H1 (cell line): ENCODE results near the gene SMAD1. TPM values are rescaled to one million over a fixed set of nuclear protein-coding genes. Genes with fewer than 3 reads are reported as not detected.

Experiments used
- CTCF ChIA-PET: fragments of 300-600 bp; sonication (Branson Sonifier 250); formaldehyde crosslinking; loops from one replicate; lab custom pipeline; 2021; ENCODE audit not compliant: partially characterized antibody; lab: Charles Lee
- POLR2A ChIA-PET: fragments of 300-600 bp; sonication (Branson Sonifier 250); formaldehyde crosslinking; loops from one replicate; lab custom pipeline; 2021; ENCODE audit warnings: inconsistent platforms; ENCODE audit not compliant: partially characterized antibody; lab: Charles Lee
- DNase-seq, 2 experiments: peaks; one replicate each; pipeline versions ENCODE4 v3.0.0 to v3.0.0-alpha.2; 2010 to 2022; ENCODE audit warnings: low spot score in 2 of 2, low read depth in 1 of 2, mixed read lengths in 1 of 2
- FAIRE-seq: peaks from 2 replicates; lab custom pipeline; 2011; peaks lifted over from hg19 to GRCh38; lab: Jason Lieb, UNC
- H2AFZ ChIP-seq: 2 replicates; pipeline ENCODE4 v1.8.1; 2012; ENCODE audit warnings: low read length, inconsistent platforms
- H2AK5ac ChIP-seq: 2 replicates; pipeline ENCODE4 v1.6.1; 2013; ENCODE audit warnings: low read depth, low read length
- H2BK120ac ChIP-seq: replicated peaks from 2 replicates; pipeline ENCODE3; 2013; ENCODE audit warnings: low read depth, low read length, inconsistent platforms
- H2BK12ac ChIP-seq: 2 replicates; pipeline ENCODE4 v1.6.1; 2013; ENCODE audit warnings: low read depth, low read length
- H2BK15ac ChIP-seq: 2 replicates; pipeline ENCODE4 v1.6.1; 2013; ENCODE audit warnings: low read length
- H2BK20ac ChIP-seq: 2 replicates; pipeline ENCODE4 v1.6.1; 2013; ENCODE audit warnings: low read length
- H2BK5ac ChIP-seq: 2 replicates; pipeline ENCODE4 v1.6.1; 2013; ENCODE audit warnings: low read depth, low read length
- H3K14ac ChIP-seq: 2 replicates; pipeline ENCODE4 v1.6.1; 2013; ENCODE audit warnings: inconsistent platforms; ENCODE audit not compliant: insufficient read length
- H3K18ac ChIP-seq: 2 replicates; pipeline ENCODE4 v1.6.1; 2013; ENCODE audit warnings: low read length; ENCODE audit errors: extremely low read depth
- H3K23ac ChIP-seq: 2 replicates; pipeline ENCODE4 v1.6.1; 2013; ENCODE audit warnings: inconsistent platforms; ENCODE audit not compliant: insufficient read length
- H3K23me2 ChIP-seq: 2 replicates; pipeline ENCODE4 v1.6.1; 2013; ENCODE audit warnings: low read depth, low read length
- H3K27ac ChIP-seq: 2 replicates; pipeline ENCODE4 v1.6.1; 2011; ENCODE audit warnings: low read depth, low read length, inconsistent platforms
- H3K27me3 ChIP-seq, 4 experiments: replicated peaks in 1 of 4; 1 replicate in 1 of 4; 2 replicates in 3 of 4; pipeline versions ENCODE4 v1.6.1 to v1.8.1; 2011 to 2013; ENCODE audit warnings: low read length in 3 of 4, mild to moderate bottlenecking in 3 of 4, inconsistent platforms in 2 of 4, mixed read lengths in 2 of 4, moderate library complexity in 1 of 4; ENCODE audit not compliant: control insufficient read depth in 3 of 4, insufficient read depth in 3 of 4; ENCODE audit errors: extremely low read depth in 1 of 4
- H3K36me3 ChIP-seq, 4 experiments: 2 replicates each; pipeline versions ENCODE4 v1.6.1 to v1.8.1; 2011 to 2013; ENCODE audit warnings: mild to moderate bottlenecking in 4 of 4, low read length in 3 of 4, moderate library complexity in 2 of 4, control low read depth in 1 of 4, inconsistent platforms in 1 of 4; ENCODE audit not compliant: insufficient read depth in 4 of 4, control insufficient read depth in 2 of 4
- H3K4ac ChIP-seq: replicated peaks from 2 replicates; pipeline ENCODE3; 2013; ENCODE audit warnings: low read length, low read depth, mixed read lengths, inconsistent platforms; ENCODE audit not compliant: insufficient read length
- H3K4me1 ChIP-seq, 4 experiments: replicated peaks in 1 of 4; 1 replicate in 1 of 4; 2 replicates in 3 of 4; pipeline versions ENCODE4 v1.6.1 to v1.8.1; 2011 to 2013; ENCODE audit warnings: low read length in 3 of 4, inconsistent platforms in 2 of 4, mixed read lengths in 1 of 4; ENCODE audit not compliant: insufficient read depth in 4 of 4, control insufficient read depth in 3 of 4
- H3K4me2 ChIP-seq, 2 experiments: 2 replicates each; pipeline versions ENCODE4 v1.6.1 to v1.8.1; 2011 to 2013; ENCODE audit warnings: low read depth in 2 of 2, low read length in 2 of 2, control low read depth in 1 of 2, inconsistent platforms in 1 of 2, mild to moderate bottlenecking in 1 of 2; ENCODE audit not compliant: insufficient read depth in 1 of 2
- H3K4me3 ChIP-seq, 4 experiments: fragments of 200-600, 300-600 bp in 1 of 4; sonication (generic), shearing (Covaris generic), sonication (Bioruptor Twin) in 1 of 4; 2 replicates each; pipeline versions ENCODE4 v1.5.1 to v1.8.1; 2011 to 2016; ENCODE audit warnings: low read length in 4 of 4, low read depth in 3 of 4, control low read depth in 2 of 4, inconsistent platforms in 2 of 4, mild to moderate bottlenecking in 2 of 4, mixed read lengths in 1 of 4, moderate library complexity in 1 of 4; ENCODE audit not compliant: insufficient read depth in 2 of 4; ENCODE audit errors: extremely low read depth in 1 of 4
- H3K56ac ChIP-seq: replicated peaks from 2 replicates; pipeline ENCODE3; 2013; ENCODE audit warnings: low read depth, mild to moderate bottlenecking, mixed read lengths, low read length, inconsistent platforms; ENCODE audit not compliant: insufficient read length
- H3K79me1 ChIP-seq: 2 replicates; pipeline ENCODE4 v1.6.1; 2013; ENCODE audit warnings: low read depth, low read length, control low read depth
- H3K79me2 ChIP-seq, 2 experiments: 2 replicates each; pipeline versions ENCODE4 v1.6.1 to v1.8.1; 2012 to 2013; ENCODE audit warnings: low read length in 2 of 2, mild to moderate bottlenecking in 2 of 2, inconsistent platforms in 1 of 2; ENCODE audit not compliant: insufficient read depth in 2 of 2, control insufficient read depth in 1 of 2
- H3K9ac ChIP-seq, 4 experiments: replicated peaks in 1 of 4; 1 replicate in 1 of 4; 2 replicates in 3 of 4; pipeline versions ENCODE4 v1.6.1 to v1.8.1; 2011 to 2013; ENCODE audit warnings: low read depth in 3 of 4, low read length in 3 of 4, control low read depth in 2 of 4, mild to moderate bottlenecking in 2 of 4, moderate library complexity in 2 of 4, inconsistent platforms in 1 of 4; ENCODE audit errors: extremely low read depth in 1 of 4
- H3K9me3 ChIP-seq, 2 experiments: 2 replicates each; pipeline versions ENCODE4 v1.6.1 to v1.8.1; 2012 to 2013; ENCODE audit warnings: mild to moderate bottlenecking in 2 of 2, moderate library complexity in 2 of 2, control low read depth in 1 of 2, inconsistent platforms in 1 of 2, low read depth in 1 of 2, low read length in 1 of 2, mixed read lengths in 1 of 2; ENCODE audit not compliant: insufficient read depth in 2 of 2
- H4K20me1 ChIP-seq, 2 experiments: replicated peaks in 1 of 2; 2 replicates each; pipeline versions ENCODE3 to v1.8.1; 2011 to 2013; ENCODE audit warnings: inconsistent platforms in 2 of 2, low read length in 2 of 2, mild to moderate bottlenecking in 1 of 2; ENCODE audit not compliant: insufficient read depth in 2 of 2, control insufficient read depth in 1 of 2
- H4K5ac ChIP-seq: 2 replicates; pipeline ENCODE4 v1.6.1; 2013; ENCODE audit warnings: low read length, low read depth, mixed read lengths, inconsistent platforms; ENCODE audit not compliant: insufficient read length
- H4K8ac ChIP-seq: 2 replicates; pipeline ENCODE4 v1.8.0; 2013; ENCODE audit warnings: mild to moderate bottlenecking, moderate library complexity, low read length, inconsistent platforms; ENCODE audit not compliant: insufficient read depth; ENCODE audit errors: extremely low read depth
- H4K91ac ChIP-seq: replicated peaks from 2 replicates; pipeline ENCODE3; 2013; ENCODE audit warnings: low read length, mixed read lengths, inconsistent platforms; ENCODE audit not compliant: insufficient read length
- ASH2L ChIP-seq: fragments of 200-600, 300-600 bp; sonication (generic); IDR thresholded peaks from one replicate; pipeline ENCODE4 v1.7.1; 2017; ENCODE audit warnings: low read length
- CTBP2 ChIP-seq: IDR thresholded peaks from 2 replicates; pipeline ENCODE4 v1.7.0; 2011; ENCODE audit warnings: borderline replicate concordance, mild to moderate bottlenecking, moderate library complexity, mixed read lengths, low read length; ENCODE audit not compliant: insufficient read depth, insufficient read length
- EGR1 ChIP-seq: IDR thresholded peaks from 2 replicates; pipeline ENCODE4 v1.6.1; 2011; ENCODE audit warnings: low read depth, low read length, borderline replicate concordance
- GABPA ChIP-seq: IDR thresholded peaks from 2 replicates; pipeline ENCODE4 v1.6.1; 2011; ENCODE audit warnings: mild to moderate bottlenecking, low read length, moderate library complexity, borderline replicate concordance; ENCODE audit not compliant: insufficient read depth
- HDAC2 ChIP-seq, 2 experiments: fragments of 300-600 bp in 1 of 2; sonication (generic) in 1 of 2; IDR thresholded peaks; 2 replicates each; pipeline ENCODE4 v1.6.1; 2011 to 2012; ENCODE audit warnings: low read depth in 2 of 2, low read length in 2 of 2, mild to moderate bottlenecking in 2 of 2, moderate library complexity in 2 of 2, borderline replicate concordance in 1 of 2, inconsistent platforms in 1 of 2
- KDM1A ChIP-seq: fragments of 200-600, 300-600 bp; sonication (generic); IDR thresholded peaks from 2 replicates; pipeline ENCODE4 v1.7.1; 2016; ENCODE audit warnings: mild to moderate bottlenecking, low read length, borderline replicate concordance
- NRF1 ChIP-seq: IDR thresholded peaks from 2 replicates; pipeline ENCODE4 v1.6.1; 2011; ENCODE audit warnings: mild to moderate bottlenecking, low read depth, low read length, improper control_type of control experiment
- RFX5 ChIP-seq: IDR thresholded peaks from 2 replicates; pipeline ENCODE4 v1.6.1; 2011; ENCODE audit warnings: low read depth, low read length, improper control_type of control experiment, borderline replicate concordance
- SIN3A ChIP-seq, 2 experiments: IDR thresholded peaks in 1 of 2; conservative IDR thresholded peaks in 1 of 2; 2 replicates each; pipeline ENCODE4 v1.6.1; 2011 to 2012; ENCODE audit warnings: low read length in 2 of 2, improper control_type of control experiment in 1 of 2, low read depth in 1 of 2, mild to moderate bottlenecking in 1 of 2
- SIRT6 ChIP-seq: IDR thresholded peaks from one replicate; pipeline ENCODE4 v1.7.1; 2012; ENCODE audit warnings: low read length, inconsistent platforms
- TAF7 ChIP-seq: optimal IDR thresholded peaks from 2 replicates; pipeline ENCODE3; 2011; ENCODE audit warnings: low read depth, mild to moderate bottlenecking, inconsistent platforms, low read length, moderate library complexity, borderline replicate concordance
- TCF12 ChIP-seq: IDR thresholded peaks from 2 replicates; pipeline ENCODE4 v1.6.1; 2011; ENCODE audit warnings: low read depth, mild to moderate bottlenecking, low read length
- TEAD4 ChIP-seq: IDR thresholded peaks from 2 replicates; pipeline ENCODE4 v1.6.1; 2012; ENCODE audit warnings: low read depth, low read length, inconsistent platforms, mixed read lengths
- WGBS, 2 experiments: shearing (Covaris generic) in 1 of 2; methylation state at CpG; one replicate each; pipeline versions ENCODE4 v1.1.6 to v1.1.7; 2013 to 2015; ENCODE audit warnings: low lambda C conversion rate in 2 of 2, mixed read lengths in 2 of 2, inconsistent platforms in 1 of 2, low coverage in 1 of 2, missing lambda C conversion rate in 1 of 2; ENCODE audit not compliant: insufficient replicate concordance in 2 of 2, insufficient coverage in 1 of 2, insufficient read length in 1 of 2; ENCODE audit errors: extremely low coverage in 1 of 2, missing lambda C conversion rate in 1 of 2; 5-methylcytosine and 5-hydroxymethylcytosine counted together
- polyA plus RNA-seq, 7 experiments: library from polyadenylated mRNA; depleted of rRNA in 3 of 7; stranded (reverse) in 5 of 7; unstranded in 2 of 7; fragments of >200 nt in 5 of 7; fragments of 200-250 nt in 2 of 7; gene quantifications; 1 replicate in 5 of 7; 2 replicates in 1 of 7; 4 replicates in 1 of 7; pipeline versions ENCODE4 v1.2.1 to v1.2.3, GENCODE V29; 2011 to 2013; ENCODE audit warnings: missing spikeins in 2 of 7, mixed read lengths in 2 of 7
- total RNA-seq: library from RNA; stranded (reverse); fragmentation: NEBNext Ultra II Directional; extraction: Animal tissue kit (Norgen Biotek cat#: 25700); gene quantifications from 2 replicates; pipeline ENCODE4 v1.2.1, GENCODE V29; 2021

The SMAD1 gene
- total and polyA plus RNA-seq, 2 of the 8 experiments (the other 6 are each of a cell fraction or from before 2014, with no cell fraction given): 22.6 to 25.3 TPM

DNA sequence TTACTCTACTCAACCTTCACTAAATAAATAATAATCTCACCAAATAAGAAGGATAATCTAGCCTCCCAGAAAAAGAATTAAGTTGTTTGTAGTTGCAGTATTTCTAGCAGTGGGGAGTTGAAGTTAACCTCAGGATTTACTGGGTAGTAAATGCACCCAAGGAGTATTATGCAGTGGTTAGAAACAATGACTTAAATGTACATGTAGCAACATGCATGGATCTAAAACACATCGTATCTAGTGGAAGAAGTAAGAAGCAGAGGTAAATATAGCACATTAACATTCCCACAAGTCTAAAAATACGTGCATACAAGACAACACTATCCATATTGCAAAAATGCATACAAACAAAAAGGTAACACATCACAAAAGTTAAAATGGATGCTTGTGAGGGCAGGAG, 44.2 kb upstream of the SMAD1 start:
- Histone ChIP-seq H3K27ac (no peak overlapping the region), H4K5ac (no peak overlapping the region), H3K23ac (no peak overlapping the region), H3K36me3 (no peaks in the 10 kb centered on the region), H3K56ac (no peak overlapping the region), H3K27me3 (no peaks in the 10 kb centered on the region), H3K4ac (no peak overlapping the region), H3K9ac (no peak overlapping the region), H3K9me3 (no peaks in the 10 kb centered on the region), H3K4me2 (no peak overlapping the region), H2AK5ac (no peak overlapping the region), H3K4me3 (no peak overlapping the region), H3K23me2 (no peaks in the 10 kb centered on the region), H4K8ac (no peak overlapping the region), H4K20me1 (no peaks in the 10 kb centered on the region), H2BK120ac (no peak overlapping the region), H3K79me2 (no peaks in the 10 kb centered on the region), H2AFZ (no peak overlapping the region), H2BK15ac (no peak overlapping the region), H4K91ac (no peak overlapping the region), H3K4me1 (peaks cover 0 to 3% (median 0%) of the 10 kb centered on the region in 4 experiments; a peak in 1 of 7 replicates), H3K79me1 (no peaks in the 10 kb centered on the region), H3K14ac (no peak overlapping the region), H2BK5ac (no peak overlapping the region), H3K18ac (no peak overlapping the region), H2BK12ac (no peak overlapping the region), H2BK20ac (no peak overlapping the region)
- CTCF ChIA-PET: interaction anchor here (0.7 to 1.5 kb wide), 4 partner anchors 11 to 204 kb away, joined by 3 to 4 read pairs (median 4); no protein-coding TSS in a partner anchor
- 87% methylated on average over 2 of the region's 2 CpGs; no CpG with 5 or more reads in 1 of the 2 experiments for WGBS, 2 experiments
- DNase-seq (no peak), FAIRE-seq (no peak)
- POLR2A ChIA-PET: no interaction called here
- TF ChIP-seq TCF12 (no peak), SIRT6 (no peak), EGR1 (no peak), ASH2L (no peak), RFX5 (no peak), GABPA (no peak), TEAD4 (no peak), SIN3A (conservative IDR thresholded peaks at IDR 0.05 in 1 of 2, IDR thresholded peaks at IDR 0.05 in 1 of 2; ENCODE audit: low read depth in 1 of 2, low read length in 2 of 2) (no peak), KDM1A (no peak), TAF7 (no peak), HDAC2 (IDR thresholded peaks at IDR 0.05; ENCODE audit: borderline replicate concordance in 1 of 2, low read depth in 2 of 2, low read length in 2 of 2) (no peak), NRF1 (no peak), CTBP2 (no peak)
